Neural cell (in vitro differentiated cells): ENCODE measurements around the gene ORC3. TPM values are rescaled to one million over a fixed set of nuclear protein-coding genes. Genes with fewer than 3 reads are reported as not detected.

Experiments used
- H2AFZ ChIP-seq: fragments of 200-600, 300-800 bp; sonication (generic), shearing (Covaris generic); 2 replicates; pipeline ENCODE4 v1.6.0; 2014; ENCODE audit warnings: low read depth, mild to moderate bottlenecking, antibody characterized with exemption, low read length, moderate library complexity
- H3F3A ChIP-seq: fragments of 200-600 bp; shearing (Covaris generic); 2 replicates; pipeline ENCODE4 v1.6.1; 2016; ENCODE audit warnings: mild to moderate bottlenecking, moderate library complexity, mixed read lengths, antibody characterized with exemption, low read length; ENCODE audit not compliant: insufficient read depth, poor library complexity, severe bottlenecking
- H3K27ac ChIP-seq: fragments of 200-600, 300-800 bp; sonication (generic), shearing (Covaris generic); 2 replicates; pipeline ENCODE4 v1.5.1; 2014; ENCODE audit warnings: mild to moderate bottlenecking, low read length, moderate library complexity
- H3K27me3 ChIP-seq: fragments of 300-800, 200-600 bp; sonication (generic), shearing (Covaris generic); 2 replicates; pipeline ENCODE4 v1.6.0; 2014; ENCODE audit warnings: mild to moderate bottlenecking, low read depth, low read length, moderate library complexity; ENCODE audit not compliant: insufficient read depth
- H3K36me3 ChIP-seq: fragments of 300-800, 200-600 bp; sonication (generic), shearing (Covaris generic); 2 replicates; pipeline ENCODE4 v1.5.1; 2014; ENCODE audit warnings: mild to moderate bottlenecking, antibody characterized with exemption, low read length, moderate library complexity; ENCODE audit not compliant: insufficient read depth
- H3K4me2 ChIP-seq: fragments of 300-800, 200-600 bp; sonication (generic), shearing (Covaris generic); 2 replicates; pipeline ENCODE4 v1.6.0; 2014; ENCODE audit warnings: mild to moderate bottlenecking, low read length
- H3K4me3 ChIP-seq: fragments of 300-800, 200-600 bp; sonication (generic), shearing (Covaris generic); 2 replicates; pipeline ENCODE4 v1.5.1; 2014; ENCODE audit warnings: mild to moderate bottlenecking, low read length, moderate library complexity
- H3K79me2 ChIP-seq: fragments of 200-600 bp; shearing (Covaris generic); replicated peaks from 2 replicates; pipeline ENCODE4 v1.6.0; 2014; ENCODE audit warnings: mild to moderate bottlenecking, low read length, moderate library complexity; ENCODE audit not compliant: insufficient read depth
- H3K9ac ChIP-seq: fragments of 300-800, 200-600 bp; sonication (generic), shearing (Covaris generic); 2 replicates; pipeline ENCODE4 v1.6.1; 2016; ENCODE audit warnings: mild to moderate bottlenecking, low read length, mixed read lengths
- H3K9me2 ChIP-seq: fragments of 200-600 bp; shearing (Covaris generic); 2 replicates; pipeline ENCODE4 v1.6.1; 2016; ENCODE audit warnings: mild to moderate bottlenecking, low read length, mixed read lengths; ENCODE audit not compliant: insufficient read depth
- H3K9me3 ChIP-seq: fragments of 200-600, 300-800 bp; sonication (generic), shearing (Covaris generic); 2 replicates; pipeline ENCODE4 v1.6.1; 2016; ENCODE audit warnings: mild to moderate bottlenecking, mixed run types, low read length, moderate library complexity, mixed read lengths
- H4K20me1 ChIP-seq: fragments of 200-600 bp; shearing (Covaris generic); 2 replicates; pipeline ENCODE4 v1.6.1; 2016; ENCODE audit warnings: mild to moderate bottlenecking, mixed run types; ENCODE audit not compliant: insufficient read depth
- CTCF ChIP-seq: fragments of 450-650 bp; IDR thresholded peaks from 2 replicates; pipeline ENCODE4 v1.5.1; 2014; ENCODE audit warnings: antibody characterized with exemption, mild to moderate bottlenecking, moderate library complexity; ENCODE audit not compliant: poor library complexity, severe bottlenecking
- EP300 ChIP-seq: fragments of 450-650 bp; conservative IDR thresholded peaks from 2 replicates; pipeline ENCODE4 v1.6.1; 2014; ENCODE audit warnings: antibody characterized with exemption, mild to moderate bottlenecking, moderate library complexity; ENCODE audit not compliant: poor library complexity, severe bottlenecking
- EZH2 ChIP-seq: fragments of 200-600, 300-800 bp; shearing (Covaris generic), sonication (generic); IDR thresholded peaks from 2 replicates; pipeline ENCODE4 v1.6.1; 2014; ENCODE audit warnings: antibody characterized with exemption, low read length, borderline replicate concordance, mild to moderate bottlenecking; ENCODE audit not compliant: insufficient read depth, poor library complexity, severe bottlenecking
- MXI1 ChIP-seq: fragments of 450-650 bp; conservative IDR thresholded peaks from 2 replicates; pipeline ENCODE4 v1.6.1; 2014; ENCODE audit warnings: antibody characterized with exemption, mild to moderate bottlenecking; ENCODE audit not compliant: poor library complexity, severe bottlenecking
- POLR2AphosphoS5 ChIP-seq: IDR thresholded peaks from 2 replicates; pipeline ENCODE4 v1.6.1; 2012
- RAD21 ChIP-seq: fragments of 450-650 bp; conservative IDR thresholded peaks from 2 replicates; pipeline ENCODE4 v1.6.1; 2014; ENCODE audit warnings: antibody characterized with exemption, mild to moderate bottlenecking, moderate library complexity
- REST ChIP-seq: IDR thresholded peaks from 2 replicates; pipeline ENCODE4 v1.6.1; 2012; ENCODE audit warnings: borderline replicate concordance
- SMC3 ChIP-seq: fragments of 450-650 bp; conservative IDR thresholded peaks from 2 replicates; pipeline ENCODE4 v1.6.1; 2014; ENCODE audit warnings: antibody characterized with exemption, mild to moderate bottlenecking, moderate library complexity; ENCODE audit not compliant: poor library complexity
- TAF1 ChIP-seq: IDR thresholded peaks from 2 replicates; pipeline ENCODE4 v1.6.1; 2012; ENCODE audit warnings: low read depth
- polyA plus RNA-seq: library from polyadenylated mRNA; depleted of rRNA; stranded (reverse); fragments of >200 nt; gene quantifications from 2 replicates; pipeline ENCODE4 v1.2.3, GENCODE V29; 2014

ORC3 gene
- polyA plus RNA-seq, 1 donor from 2014 or later, result 43.7 TPM

DNA sequence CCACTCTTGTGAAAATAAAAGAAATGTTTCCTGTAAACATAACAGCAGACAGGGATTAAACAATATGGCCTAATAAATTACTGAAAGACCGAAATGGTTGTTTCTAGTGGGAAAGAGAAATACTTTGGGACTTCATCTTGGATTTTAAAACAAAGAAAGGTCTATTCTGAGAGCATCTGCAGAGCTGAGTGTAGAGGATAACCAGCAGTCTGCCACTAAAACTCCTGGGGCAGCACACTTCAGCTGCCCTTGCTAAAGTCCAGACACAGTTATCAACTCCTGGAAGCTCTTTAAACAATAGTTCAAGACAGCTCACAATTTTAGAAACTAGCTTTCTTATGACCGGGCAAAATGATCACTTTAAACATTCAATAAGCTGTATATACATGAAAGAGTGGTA is 73.5 kb downstream of the ORC3 start:
- H3K79me2 ChIP-seq, result no peaks in the 10 kb centered on the region
- no peaks in the 10 kb centered on the region for H3F3A ChIP-seq
- H4K20me1 ChIP-seq, result no peaks in the 10 kb centered on the region
- no peaks in the 10 kb centered on the region for H3K9me3 ChIP-seq
- H3K9ac ChIP-seq, result no peak overlapping the region
- H3K9me2 ChIP-seq, result no peaks in the 10 kb centered on the region
- H3K36me3 ChIP-seq, result peaks cover 4% of the 10 kb centered on the region
- H2AFZ ChIP-seq, result no peak overlapping the region
- H3K27me3 ChIP-seq, result no peaks in the 10 kb centered on the region
- H3K4me3 ChIP-seq, result no peak overlapping the region
- no peak overlapping the region for H3K4me2 ChIP-seq
- no peak overlapping the region for H3K27ac ChIP-seq
- no peak for TF ChIP-seq MXI1
- no peak for TF ChIP-seq REST
- no peak for TF ChIP-seq POLR2AphosphoS5
- TF ChIP-seq EP300, result no peak
- no peak for TF ChIP-seq RAD21
- no peak for TF ChIP-seq EZH2
- no peak for TF ChIP-seq SMC3
- TF ChIP-seq TAF1, result no peak
- TF ChIP-seq CTCF, result no peak

DNA sequence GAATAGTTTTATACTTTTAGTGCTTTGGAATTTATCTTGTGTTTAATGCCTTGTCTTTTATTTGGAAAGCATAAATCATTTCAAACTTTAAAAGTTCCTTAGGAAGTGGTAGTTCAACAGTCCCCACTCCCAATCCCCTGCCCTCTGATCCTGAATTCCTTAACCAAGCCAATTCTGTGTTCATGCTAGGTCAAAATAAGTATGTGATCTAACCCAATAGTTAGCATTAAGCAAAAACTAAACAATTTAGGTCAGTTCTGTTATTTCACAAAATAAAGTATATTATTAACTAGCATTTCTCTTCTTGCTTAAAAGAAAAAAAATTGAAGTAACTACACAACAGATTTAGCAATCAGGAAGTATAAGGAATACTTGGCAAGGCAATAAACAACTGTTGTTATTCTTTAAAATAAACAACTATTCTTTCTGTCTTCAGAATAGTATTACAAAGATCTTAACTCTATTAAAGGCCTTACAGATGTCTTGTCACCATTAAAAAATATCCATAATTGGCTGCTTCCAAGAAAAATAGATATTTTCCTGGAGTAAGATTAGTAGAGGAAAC is 75.1 kb downstream of the ORC3 start:
- Histone ChIP-seq H3K9me2 (no peaks in the 10 kb centered on the region), H4K20me1 (no peaks in the 10 kb centered on the region), H3K27ac (no peak overlapping the region), H3K9ac (no peak overlapping the region), H2AFZ (no peak overlapping the region), H3K36me3 (peaks cover 4% of the 10 kb centered on the region), H3K4me3 (no peak overlapping the region), H3K79me2 (no peaks in the 10 kb centered on the region), H3K9me3 (no peaks in the 10 kb centered on the region), H3F3A (no peaks in the 10 kb centered on the region), H3K27me3 (no peaks in the 10 kb centered on the region), H3K4me2 (no peak overlapping the region)
- TF ChIP-seq CTCF (no peak), EP300 (no peak), REST (no peak), TAF1 (no peak), MXI1 (no peak), POLR2AphosphoS5 (no peak)
